GM12872 (cell line): ENCODE results near the gene ATG9A.

ENCODE experiments used
- TF ChIP-seq, protein P1 (sequence below): IDR thresholded peaks from 3 replicates; pipeline ENCODE4 v1.5.1; 2011; ENCODE audit warnings: low read depth, mild to moderate bottlenecking, low read length, moderate library complexity; ENCODE audit not compliant: insufficient read depth

The ATG9A gene

DNA sequence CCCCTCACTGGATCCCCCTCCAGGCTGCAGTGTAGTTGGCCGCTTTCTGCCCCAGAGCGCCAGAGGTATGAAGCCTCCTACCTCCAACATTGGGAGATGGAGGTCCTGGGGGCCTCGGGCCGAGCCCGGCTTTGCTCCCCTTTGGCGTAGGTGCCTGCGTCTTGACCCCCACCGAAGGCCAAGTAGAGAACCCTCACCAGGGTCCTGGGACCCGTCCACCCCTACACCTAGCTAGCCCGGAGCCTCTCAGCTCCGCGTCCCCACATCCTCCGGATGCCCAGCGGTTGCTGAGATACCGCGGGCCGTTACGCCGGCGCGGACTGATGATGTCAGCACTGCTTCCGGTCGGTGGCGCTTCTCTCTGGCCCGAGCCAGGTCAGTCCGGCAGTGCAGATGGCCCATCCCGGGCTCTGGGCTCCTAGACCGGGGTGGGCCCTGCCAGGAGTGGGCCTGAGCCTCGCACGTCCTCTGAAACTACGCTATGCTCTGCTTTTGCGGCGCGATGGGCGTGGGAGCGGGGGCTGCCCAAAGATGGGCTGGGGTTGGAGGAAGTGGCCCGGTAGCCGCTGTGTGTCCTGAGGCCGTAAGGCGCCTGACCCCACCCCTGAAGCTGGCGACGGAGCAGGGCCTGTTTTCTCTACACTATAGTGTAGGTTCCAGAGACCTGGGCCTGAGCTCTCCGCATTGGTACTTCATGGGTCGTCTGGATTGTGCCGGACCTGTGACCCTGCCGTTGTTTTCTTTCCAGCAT lies 15.9 kb upstream of the ATG9A start, which contains the start of the genes GLB1L and STK16:
GLB1L (minus strand) TSS at position 297 of the 751 bp plus-strand sequence. CDS start 1,871 bp downstream, outside the sequence.
STK16 (plus strand) TSS at position 332 of the 751 bp plus-strand sequence. CDS start 521 bp downstream, outside the sequence.
- TF ChIP-seq, protein P1, sequence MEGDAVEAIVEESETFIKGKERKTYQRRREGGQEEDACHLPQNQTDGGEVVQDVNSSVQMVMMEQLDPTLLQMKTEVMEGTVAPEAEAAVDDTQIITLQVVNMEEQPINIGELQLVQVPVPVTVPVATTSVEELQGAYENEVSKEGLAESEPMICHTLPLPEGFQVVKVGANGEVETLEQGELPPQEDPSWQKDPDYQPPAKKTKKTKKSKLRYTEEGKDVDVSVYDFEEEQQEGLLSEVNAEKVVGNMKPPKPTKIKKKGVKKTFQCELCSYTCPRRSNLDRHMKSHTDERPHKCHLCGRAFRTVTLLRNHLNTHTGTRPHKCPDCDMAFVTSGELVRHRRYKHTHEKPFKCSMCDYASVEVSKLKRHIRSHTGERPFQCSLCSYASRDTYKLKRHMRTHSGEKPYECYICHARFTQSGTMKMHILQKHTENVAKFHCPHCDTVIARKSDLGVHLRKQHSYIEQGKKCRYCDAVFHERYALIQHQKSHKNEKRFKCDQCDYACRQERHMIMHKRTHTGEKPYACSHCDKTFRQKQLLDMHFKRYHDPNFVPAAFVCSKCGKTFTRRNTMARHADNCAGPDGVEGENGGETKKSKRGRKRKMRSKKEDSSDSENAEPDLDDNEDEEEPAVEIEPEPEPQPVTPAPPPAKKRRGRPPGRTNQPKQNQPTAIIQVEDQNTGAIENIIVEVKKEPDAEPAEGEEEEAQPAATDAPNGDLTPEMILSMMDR = no peak

DNA sequence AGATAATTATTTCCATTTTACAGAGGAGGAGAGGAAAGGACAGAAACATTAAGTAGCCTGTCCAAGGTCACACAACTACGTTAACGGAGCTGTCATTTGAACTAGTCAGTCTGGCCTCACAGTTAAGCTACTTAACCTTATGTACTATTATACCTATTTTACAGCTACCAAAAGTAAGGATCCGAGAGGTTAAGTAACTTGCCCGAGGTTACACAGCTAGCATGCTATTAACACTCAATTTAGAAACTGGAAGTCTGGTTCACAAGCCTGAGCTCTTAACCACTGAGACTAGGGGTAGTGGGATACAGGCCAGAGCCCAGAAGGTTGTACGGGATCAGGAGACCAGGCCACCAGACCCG lies 15.3 kb upstream of the ATG9A start:
- TF ChIP-seq, protein P1 = no peak

DNA sequence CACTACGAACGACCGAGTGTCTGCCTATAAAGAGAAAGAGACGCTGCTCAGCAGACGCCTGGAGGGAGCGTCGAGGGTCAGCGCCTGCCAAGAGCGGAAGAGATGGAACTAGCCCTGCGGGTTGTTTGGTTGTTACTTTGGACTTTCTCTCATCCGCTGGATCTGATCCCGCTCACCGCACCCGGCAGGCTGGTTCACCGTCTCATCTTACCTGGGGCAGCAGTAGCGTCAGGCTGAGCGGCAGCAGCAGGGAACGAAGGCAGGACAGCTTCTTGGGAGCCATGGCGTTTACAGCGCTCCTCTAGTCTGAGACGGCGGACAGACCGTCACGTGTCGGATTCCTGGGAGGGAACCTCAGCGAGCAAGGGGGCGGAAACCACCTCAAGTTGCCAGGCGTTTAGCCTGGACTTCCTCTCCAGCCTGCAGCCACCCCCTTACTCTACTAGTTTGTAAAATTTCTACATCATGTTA lies 13.9 kb upstream of the ATG9A start:
- TF ChIP-seq, protein P1 = no peak

DNA sequence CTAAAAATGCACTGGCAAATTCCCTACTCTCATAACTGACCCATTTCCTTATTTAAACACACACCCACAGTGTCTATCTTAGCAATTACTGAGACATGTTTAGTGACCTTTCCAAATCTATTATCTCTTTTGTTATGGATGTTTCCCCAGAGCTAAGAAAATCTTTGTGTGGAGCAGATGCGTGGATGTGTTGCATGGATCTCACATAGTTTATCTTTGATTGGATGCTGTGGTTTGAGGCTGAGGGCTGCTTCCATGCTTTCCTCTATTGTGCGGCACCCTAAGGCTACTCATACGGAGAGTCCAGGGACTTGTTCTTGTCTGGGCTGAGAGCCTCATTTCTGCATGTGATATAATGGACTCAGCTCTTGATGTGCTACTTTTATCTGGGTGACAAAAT lies 4.9 kb upstream of the ATG9A start:
- TF ChIP-seq, protein P1 = no peak

GRCh38 chr2:219230059-219230540 lies 664 bp upstream of the ATG9A start:
- TF ChIP-seq, protein P1 = no peak

GRCh38 chr2:219228911-219229304 lies 528 bp downstream of the ATG9A start:
- TF ChIP-seq, protein P1 = no peak

- TF ChIP-seq, protein P1 = no peak
Measured at GRCh38 chr2:219228041-219228910, 1.2 kb downstream of the ATG9A start.
